Fibroblast of pulmonary artery (primary cell): ENCODE results near the gene CAV1.
A peak's percentile ranks its signal among the peaks of the same experiment; 100 is the strongest.
"Not testable (repeated sequence)": the region's sequence is repeated elsewhere in the genome, so short reads cannot be mapped to it uniquely, and the experiment has no call there.

ENCODE experiments used
- DNase-seq: peaks from one replicate; pipeline ENCODE4 v3.0.0-alpha.2; 2010; ENCODE audit warnings: low read depth
- H3K4me3 ChIP-seq: replicated peaks from 2 replicates; pipeline ENCODE4 v1.5.1; 2011; ENCODE audit warnings: low read depth, mild to moderate bottlenecking, control low read depth, low read length, moderate library complexity
- CTCF ChIP-seq: IDR thresholded peaks from 2 replicates; pipeline ENCODE4 v1.5.1; 2011; ENCODE audit warnings: mild to moderate bottlenecking, control low read depth, low read length, inconsistent platforms; ENCODE audit errors: missing control alignments

CAV1 gene

GRCh38 chr7:116579835-116580234, 55.0 kb downstream of the CAV1 start:
- TF ChIP-seq CTCF: no peak
- no peak overlapping the region for H3K4me3 ChIP-seq
- no peak for DNase-seq

GRCh38 chr7:116582164-116582732, 57.4 kb downstream of the CAV1 start:
- peak; percentile 56 for TF ChIP-seq CTCF
- DNase-seq: peak; percentile 72

GRCh38 chr7:116582806-116583444, 58.1 kb downstream of the CAV1 start:
- TF ChIP-seq CTCF: no peak
- peak; percentile 69 for DNase-seq
- H3K4me3 ChIP-seq: no peak overlapping the region

More at GRCh38 chr7:116582164-116582732, 57.4 kb downstream of the CAV1 start:
- no peak overlapping the region for H3K4me3 ChIP-seq

- DNase-seq: no peak
- H3K4me3 ChIP-seq: no peak overlapping the region
- no peak for TF ChIP-seq CTCF
Observed at GRCh38 chr7:116583653-116584052, 58.8 kb downstream of the CAV1 start.

- DNase-seq: no peak
- no peak for TF ChIP-seq CTCF
- no peak overlapping the region for H3K4me3 ChIP-seq
Observed at GRCh38 chr7:116584721-116585120, 59.9 kb downstream of the CAV1 start.

GRCh38 chr7:116585392-116585791, 60.6 kb downstream of the CAV1 start:
- no peak for TF ChIP-seq CTCF
- H3K4me3 ChIP-seq: no peak overlapping the region
- no peak for DNase-seq

GRCh38 chr7:116585967-116586366, 61.1 kb downstream of the CAV1 start:
- DNase-seq: no peak
- H3K4me3 ChIP-seq: no peak overlapping the region
- no peak for TF ChIP-seq CTCF

- not testable (repeated sequence) for H3K4me3 ChIP-seq, DNase-seq
Observed at GRCh38 chr7:116587200-116587599, 62.4 kb downstream of the CAV1 start.
